Measurements from ENCODE around the gene NFKB1.
"Not testable (repeated sequence)": the region's sequence is repeated elsewhere in the genome, so short reads cannot be mapped to it uniquely, and the experiment has no call there.

The NFKB1 gene

GRCh38 chr4:102614801-102615200 lies 113.6 kb downstream of the NFKB1 start:
- TF ChIP-seq Cebpa-rat (IDR thresholded peaks at IDR 0.05): no peak
- no peak overlapping the region for H3K4me3 ChIP-seq
- H3K4me2 ChIP-seq: no peak overlapping the region
- peak overlapping the region; percentile 43 for H3K27ac ChIP-seq
- H3K36me3 ChIP-seq: peaks cover 65% of the 10 kb centered on the region
- no peaks in the 10 kb centered on the region for H3K27me3 ChIP-seq
- peaks cover 62% of the 10 kb centered on the region for H3K4me1 ChIP-seq
- H3K9me3 ChIP-seq: 0 out of 2 replicates have a peak, but pooled peaks cover 5% of the 10 kb centered on the region
- H4K20me1 ChIP-seq: no peaks in the 10 kb centered on the region
- H3K9ac ChIP-seq: no peak overlapping the region

- no peak overlapping the region for H3K4me3 ChIP-seq
- no peaks in the 10 kb centered on the region for H3K27me3 ChIP-seq
- H3K9me3 ChIP-seq: 0 out of 2 replicates have a peak, but pooled peaks cover 5% of the 10 kb centered on the region
- H3K27ac ChIP-seq: no peak overlapping the region
- TF ChIP-seq Cebpa-rat (IDR thresholded peaks at IDR 0.05): no peak
- no peak overlapping the region for H3K4me2 ChIP-seq
- H3K4me1 ChIP-seq: peaks cover 59% of the 10 kb centered on the region
- H4K20me1 ChIP-seq: no peaks in the 10 kb centered on the region
- H3K9ac ChIP-seq: no peak overlapping the region
- H3K36me3 ChIP-seq: peaks cover 55% of the 10 kb centered on the region
These were observed 115.5 kb downstream of the NFKB1 start for GRCh38 chr4:102616636-102617035.

- Histone ChIP-seq H3K4me1 (peaks cover 36% of the 10 kb centered on the region), H3K36me3 (peaks cover 34% of the 10 kb centered on the region)
- H3K27me3 ChIP-seq, H3K27ac ChIP-seq, H3K9me3 ChIP-seq, H3K4me3 ChIP-seq, H3K4me2 ChIP-seq, H4K20me1 ChIP-seq, H3K9ac ChIP-seq: not testable (repeated sequence)
These were observed 117.9 kb downstream of the NFKB1 start for GRCh38 chr4:102619021-102619420.

GRCh38 chr4:102619776-102620631 lies 118.8 kb downstream of the NFKB1 start:
- H4K20me1 ChIP-seq, H3K27ac ChIP-seq, H3K4me3 ChIP-seq, H3K9me3 ChIP-seq, H3K9ac ChIP-seq, H3K27me3 ChIP-seq: not testable (repeated sequence)
- Histone ChIP-seq H3K4me1 (peaks cover 26% of the 10 kb centered on the region), H3K4me2 (peak overlapping the region; percentile 54; the same call in 1 of the 2 replicates), H3K36me3 (peaks cover 24% of the 10 kb centered on the region)

GRCh38 chr4:102620697-102621497 lies 119.7 kb downstream of the NFKB1 start:
- H3K36me3 ChIP-seq: peaks cover 15% of the 10 kb centered on the region
- no peak overlapping the region for H3K27ac ChIP-seq
- H3K9ac ChIP-seq: no peak overlapping the region
- TF ChIP-seq Cebpa-rat (IDR thresholded peaks at IDR 0.05): no peak
- no peaks in the 10 kb centered on the region for H3K27me3 ChIP-seq
- 0 out of 2 replicates have a peak, but pooled peaks cover 5% of the 10 kb centered on the region for H3K9me3 ChIP-seq
- peaks cover 35% of the 10 kb centered on the region for H3K4me1 ChIP-seq
- peak overlapping the region; percentile 54 for H3K4me2 ChIP-seq
- H4K20me1 ChIP-seq: no peaks in the 10 kb centered on the region
- no peak overlapping the region for H3K4me3 ChIP-seq

GRCh38 chr4:102623622-102624021 lies 122.5 kb downstream of the NFKB1 start:
- H4K20me1 ChIP-seq: no peaks in the 10 kb centered on the region
- no peaks in the 10 kb centered on the region for H3K27me3 ChIP-seq
- no peak for TF ChIP-seq Cebpa-rat (IDR thresholded peaks at IDR 0.05)

GRCh38 chr4:102624505-102624904 lies 123.3 kb downstream of the NFKB1 start:
- Histone ChIP-seq H4K20me1 (no peaks in the 10 kb centered on the region), H3K27ac (no peak overlapping the region), H3K9me3 (no peaks in the 10 kb centered on the region), H3K4me2 (no peak overlapping the region), H3K4me1 (peaks cover 25% of the 10 kb centered on the region), H3K9ac (no peak overlapping the region), H3K27me3 (no peaks in the 10 kb centered on the region), H3K4me3 (no peak overlapping the region), H3K36me3 (no peaks in the 10 kb centered on the region)
- TF ChIP-seq Cebpa-rat (IDR thresholded peaks at IDR 0.05): no peak

More at GRCh38 chr4:102623622-102624021, 122.5 kb downstream of the NFKB1 start:
- H3K4me2 ChIP-seq: no peak overlapping the region
- no peak overlapping the region for H3K27ac ChIP-seq
- no peaks in the 10 kb centered on the region for H3K36me3 ChIP-seq
- H3K9ac ChIP-seq: no peak overlapping the region
- 0 out of 2 replicates have a peak, but pooled peaks cover under 1% of the 10 kb centered on the region for H3K9me3 ChIP-seq
- no peak overlapping the region for H3K4me3 ChIP-seq
- peaks cover 34% of the 10 kb centered on the region for H3K4me1 ChIP-seq

- H3K4me1 ChIP-seq: peaks cover 23% of the 10 kb centered on the region
- H3K27ac ChIP-seq: no peak overlapping the region; the same call in 1 of the 2 replicates
- no peak for TF ChIP-seq Cebpa-rat (IDR thresholded peaks at IDR 0.05)
- H3K36me3 ChIP-seq: peaks cover under 1% of the 10 kb centered on the region
- H3K9ac ChIP-seq: no peak overlapping the region
- no peaks in the 10 kb centered on the region for H3K27me3 ChIP-seq
- H4K20me1 ChIP-seq: no peaks in the 10 kb centered on the region
- H3K9me3 ChIP-seq: no peaks in the 10 kb centered on the region
- H3K4me2 ChIP-seq: peak overlapping the region; percentile 48
- no peak overlapping the region for H3K4me3 ChIP-seq
These were observed 124.2 kb downstream of the NFKB1 start for GRCh38 chr4:102625232-102625930.

- Histone ChIP-seq H3K4me3 (no peak overlapping the region), H3K9me3 (no peaks in the 10 kb centered on the region), H3K4me1 (peaks cover 9% of the 10 kb centered on the region), H3K27ac (no peak overlapping the region), H3K36me3 (peaks cover 22% of the 10 kb centered on the region), H3K9ac (no peak overlapping the region), H4K20me1 (no peaks in the 10 kb centered on the region), H3K27me3 (no peaks in the 10 kb centered on the region), H3K4me2 (no peak overlapping the region)
- no peak for TF ChIP-seq Cebpa-rat (IDR thresholded peaks at IDR 0.05)
These were observed 126.8 kb downstream of the NFKB1 start for GRCh38 chr4:102627831-102628523.
